CD4-positive, alpha-beta memory T cell (primary cell): Measurements from ENCODE around the gene VASP. TPM values are rescaled to one million over a fixed set of nuclear protein-coding genes. Genes with fewer than 3 reads are reported as not detected.

Source experiments
- CTCF ChIA-PET: fragments of 350-600 bp; sonication (Branson Sonifier 250); formaldehyde crosslinking; loops from one replicate; lab custom pipeline; 2021; ENCODE audit warnings: inconsistent platforms; ENCODE audit not compliant: partially characterized antibody; lab: Charles Lee
- POLR2A ChIA-PET: fragments of 350-600 bp; sonication (Branson Sonifier 250); formaldehyde crosslinking; loops from one replicate; lab custom pipeline; 2021; ENCODE audit not compliant: partially characterized antibody; lab: Charles Lee
- DNase-seq, 5 donors: peaks; one replicate each; pipeline versions ENCODE4 v3.0.0 to v3.0.0-alpha.2; 2020 to 2022; ENCODE audit warnings: mixed read lengths in 1 of 5
- H3K27ac ChIP-seq: one replicate; pipeline ENCODE4 v1.7.0; 2013; ENCODE audit warnings: low read depth, low read length
- H3K27me3 ChIP-seq: 2 replicates; pipeline ENCODE4 v1.7.0; 2013; ENCODE audit warnings: mild to moderate bottlenecking, low read length, moderate library complexity; ENCODE audit not compliant: insufficient read depth
- H3K36me3 ChIP-seq: 2 replicates; pipeline ENCODE4 v1.7.0; 2013; ENCODE audit warnings: mild to moderate bottlenecking, low read length, moderate library complexity; ENCODE audit not compliant: insufficient read depth
- H3K4me1 ChIP-seq: 2 replicates; pipeline ENCODE4 v1.7.0; 2013; ENCODE audit warnings: mild to moderate bottlenecking, low read length, moderate library complexity; ENCODE audit not compliant: insufficient read depth
- H3K4me3 ChIP-seq, 2 donors: one replicate each; pipeline ENCODE4 v1.7.0; 2013; ENCODE audit warnings: low read length in 2 of 2, mild to moderate bottlenecking in 1 of 2
- H3K9me3 ChIP-seq, 2 donors: one replicate each; pipeline ENCODE4 v1.7.0; 2013; ENCODE audit warnings: low read length in 2 of 2, control low read depth in 1 of 2; ENCODE audit not compliant: control insufficient read depth in 1 of 2
- H3K27ac Mint-ChIP-seq, 7 donors: one replicate each; pipeline ENCODE4 v1.8.0; 2020 to 2021; ENCODE audit warnings: mixed read lengths in 7 of 7, mild to moderate bottlenecking in 6 of 7, inconsistent platforms in 3 of 7, moderate library complexity in 3 of 7
- H3K27me3 Mint-ChIP-seq, 2 donors: one replicate each; pipeline ENCODE4 v1.8.0; 2020 to 2021; ENCODE audit warnings: mixed read lengths in 2 of 2
- H3K36me3 Mint-ChIP-seq, 2 donors: one replicate each; pipeline ENCODE4 v1.8.0; 2020 to 2021; ENCODE audit warnings: mixed read lengths in 2 of 2, inconsistent platforms in 1 of 2, mild to moderate bottlenecking in 1 of 2
- H3K4me1 Mint-ChIP-seq, 4 donors: one replicate each; pipeline ENCODE4 v1.8.0; 2020 to 2021; ENCODE audit warnings: mixed read lengths in 4 of 4, mild to moderate bottlenecking in 1 of 4
- H3K4me3 Mint-ChIP-seq, 8 donors: one replicate each; pipeline ENCODE4 v1.8.0; 2020 to 2021; ENCODE audit warnings: mixed read lengths in 8 of 8, mild to moderate bottlenecking in 7 of 8, moderate library complexity in 6 of 8, inconsistent platforms in 3 of 8
- H3K9me3 Mint-ChIP-seq, 8 donors: one replicate each; pipeline ENCODE4 v1.8.0; 2020 to 2021; ENCODE audit warnings: mixed read lengths in 8 of 8, mild to moderate bottlenecking in 5 of 8, inconsistent platforms in 3 of 8, moderate library complexity in 1 of 8
- intact Hi-C: fragments of 100-400 bp; cut with micrococcal nuclease; formaldehyde crosslinking; loops from one replicate; pipeline ENCODE4 v1.15.1; 2023
- polyA plus RNA-seq, 2 donors: library from polyadenylated mRNA; unstranded; fragments of 300-500 nt; fragmentation: Illumina TruSeq; gene quantifications; one replicate each; pipeline ENCODE4 v1.2.3, GENCODE V29; 2021
- total RNA-seq, 2 experiments: library from RNA; stranded (reverse); gene quantifications; one replicate each; pipeline ENCODE4 v1.2.3, GENCODE V29; 2021

Gene VASP
- total and polyA plus RNA-seq, 4 experiments from 2014 or later: 49.1 to 92.8 (median 71.6) TPM

DNA sequence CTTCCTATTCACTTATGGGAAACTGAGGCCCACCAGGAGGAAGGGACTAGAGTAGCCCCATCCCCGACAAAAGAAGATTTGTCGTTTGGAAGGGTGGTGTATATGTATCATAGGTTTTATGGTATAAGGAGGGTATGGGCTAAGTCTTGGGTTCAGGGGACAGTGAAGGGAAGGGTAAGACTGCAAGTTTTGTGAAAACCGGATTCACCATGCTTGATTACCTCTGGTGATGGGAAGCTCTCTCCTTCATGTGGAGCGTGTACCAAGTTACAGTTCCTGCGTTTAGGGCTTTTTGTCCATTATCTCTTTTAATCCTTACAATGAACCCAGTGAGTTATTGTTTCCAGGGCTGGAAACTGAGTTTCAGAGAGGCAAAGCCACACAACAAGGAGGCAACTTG, 3.8 kb downstream of the VASP start:
- no peaks in the 10 kb centered on the region for H3K27me3 Mint-ChIP-seq
- ChIA-PET POLR2A (interaction anchor here (0.7 to 1.4 kb wide), 2 partner anchors 32 to 47 kb away, joined by 3 read pairs; no protein-coding TSS in a partner anchor), CTCF (interaction anchor here (0.6 to 1.6 kb wide), 3 partner anchors 14 to 183 kb away, joined by 3 to 4 read pairs (median 3); partner anchors contain the start of gene RTN2)
- DNase-seq: no peak
- H3K27me3 ChIP-seq: no peaks in the 10 kb centered on the region
- peaks cover 0 to 2% (median 0%) of the 10 kb centered on the region in 8 donors for H3K9me3 Mint-ChIP-seq
- H3K4me1 ChIP-seq: peaks cover 70% of the 10 kb centered on the region
- no peaks in the 10 kb centered on the region for H3K36me3 ChIP-seq
- peaks cover 0 to 17% of the 10 kb centered on the region in 2 donors for H3K36me3 Mint-ChIP-seq
- H3K27ac ChIP-seq: no peak overlapping the region
- no peaks in the 10 kb centered on the region for H3K9me3 ChIP-seq
- peaks cover 37 to 77% (median 54%) of the 10 kb centered on the region in 4 donors for H3K4me1 Mint-ChIP-seq
- peak overlapping the region; percentile 29 to 99 (median 80) for H3K27ac Mint-ChIP-seq
- intact Hi-C loops: no loop called here
- peak overlapping the region; percentile 21 to 97 (median 76) for H3K4me3 Mint-ChIP-seq
- no peak overlapping the region for H3K4me3 ChIP-seq

DNA sequence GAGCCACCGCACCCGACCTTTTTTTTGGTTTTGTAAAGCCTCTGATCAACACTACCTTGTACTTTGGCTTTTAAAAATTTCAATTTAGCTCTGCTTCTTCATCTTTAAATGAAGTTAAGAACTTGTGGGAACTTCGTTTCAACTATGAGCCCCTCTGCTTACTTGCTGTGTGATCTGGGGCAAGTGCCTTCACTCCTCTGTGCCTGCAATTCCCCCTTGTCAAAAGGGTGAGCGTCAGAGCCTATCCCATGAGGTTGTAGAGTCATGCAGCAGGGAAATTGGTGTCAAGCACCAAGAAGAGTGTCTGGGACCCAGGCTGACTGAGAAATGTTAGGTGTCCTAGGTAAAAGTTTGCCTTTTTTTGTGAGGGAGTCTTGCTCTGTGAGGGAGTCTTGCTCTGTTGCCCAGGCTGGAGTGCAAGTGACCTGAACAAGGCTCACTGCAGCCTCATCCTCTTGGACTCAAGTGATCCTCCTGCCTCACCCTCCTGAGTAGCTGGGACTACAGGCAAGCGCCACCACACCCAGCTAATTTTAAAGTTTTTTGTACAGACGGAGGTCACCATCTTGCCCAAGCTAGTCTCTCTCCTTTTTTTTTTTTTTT, 5.7 kb downstream of the VASP start:
- Histone ChIP-seq H3K27me3 (no peaks in the 10 kb centered on the region), H3K27ac (no peak overlapping the region), H3K4me3 (no peak overlapping the region), H3K9me3 (no peaks in the 10 kb centered on the region), H3K36me3 (peaks cover 5% of the 10 kb centered on the region), H3K4me1 (peaks cover 66% of the 10 kb centered on the region)
- Mint-ChIP-seq H3K36me3 (peaks cover 5 to 19% of the 10 kb centered on the region in 2 donors), H3K9me3 (no peaks in the 10 kb centered on the region), H3K27ac (peak overlapping the region; percentile 36 to 90 (median 78)), H3K4me1 (peaks cover 34 to 71% (median 55%) of the 10 kb centered on the region in 4 donors), H3K27me3 (no peaks in the 10 kb centered on the region), H3K4me3 (peak overlapping the region in 7 of 8 donors; percentile 22 to 62 (median 38))
- DNase-seq: no peak
- CTCF ChIA-PET: interaction anchor here (1.3 to 1.9 kb wide), 2 partner anchors 28 to 129 kb away, joined by 4 to 5 read pairs; no protein-coding TSS in a partner anchor
- intact Hi-C loops: no loop called here
- POLR2A ChIA-PET: interaction anchor here (0.9 kb wide), 1 partner anchor 14 kb away, joined by 4 read pairs; no protein-coding TSS in a partner anchor

DNA sequence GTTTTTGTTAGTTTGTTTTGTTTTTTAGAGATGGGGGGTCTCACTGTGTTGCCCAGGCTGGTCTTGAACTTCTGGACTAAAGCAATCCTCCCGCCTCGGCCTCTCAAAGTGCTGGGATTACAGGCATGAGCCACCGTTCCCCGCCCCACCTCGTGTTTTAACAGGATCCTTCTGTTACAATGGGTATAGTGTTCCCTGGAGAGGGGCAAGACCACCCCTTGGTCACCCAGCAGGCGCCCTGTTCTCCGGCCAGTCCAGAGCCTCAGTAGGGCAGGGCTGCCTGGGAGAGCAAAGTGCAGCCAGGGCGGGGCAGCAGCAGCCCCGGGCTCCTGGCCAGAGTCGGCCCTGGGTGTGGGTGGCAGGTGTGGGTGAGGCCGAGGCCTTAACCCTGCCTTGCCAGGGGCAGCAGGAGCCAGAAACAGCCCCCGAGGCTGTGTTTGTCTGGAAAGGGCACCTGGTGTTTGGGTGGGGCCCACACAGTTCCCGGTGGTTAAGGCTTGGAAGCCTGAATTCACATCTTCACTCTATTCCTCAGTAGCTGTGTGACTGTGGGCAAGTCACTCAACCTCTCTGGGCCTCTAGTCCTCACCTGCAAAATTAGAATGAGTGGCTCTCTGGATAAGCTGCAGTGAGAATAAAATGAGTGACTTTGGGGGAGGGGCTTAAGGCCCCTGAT, 7.2 kb downstream of the VASP start:
- no peaks in the 10 kb centered on the region for H3K9me3 Mint-ChIP-seq
- peaks cover 33 to 64% (median 51%) of the 10 kb centered on the region in 4 donors for H3K4me1 Mint-ChIP-seq
- Histone ChIP-seq H3K27ac (peak overlapping the region; percentile 70), H3K4me1 (peaks cover 63% of the 10 kb centered on the region), H3K27me3 (no peaks in the 10 kb centered on the region), H3K4me3 (no peak overlapping the region), H3K36me3 (peaks cover 5% of the 10 kb centered on the region), H3K9me3 (no peaks in the 10 kb centered on the region)
- ChIA-PET CTCF (interaction anchor here (2.2 kb wide), 1 partner anchor 12 kb away, joined by 7 read pairs; no protein-coding TSS in a partner anchor), POLR2A (interaction anchor here (0.6 to 0.8 kb wide), 2 partner anchors 45 to 493 kb away, joined by 3 to 5 read pairs; no protein-coding TSS in a partner anchor)
- peak overlapping the region; percentile 85 to 94 (median 92) for H3K27ac Mint-ChIP-seq
- DNase-seq: no peak
- intact Hi-C loops: no loop called here
- peaks cover 10 to 22% of the 10 kb centered on the region in 2 donors for H3K36me3 Mint-ChIP-seq
- no peaks in the 10 kb centered on the region for H3K27me3 Mint-ChIP-seq
- peak overlapping the region in 7 of 8 donors; percentile 57 to 76 (median 67) for H3K4me3 Mint-ChIP-seq

DNA sequence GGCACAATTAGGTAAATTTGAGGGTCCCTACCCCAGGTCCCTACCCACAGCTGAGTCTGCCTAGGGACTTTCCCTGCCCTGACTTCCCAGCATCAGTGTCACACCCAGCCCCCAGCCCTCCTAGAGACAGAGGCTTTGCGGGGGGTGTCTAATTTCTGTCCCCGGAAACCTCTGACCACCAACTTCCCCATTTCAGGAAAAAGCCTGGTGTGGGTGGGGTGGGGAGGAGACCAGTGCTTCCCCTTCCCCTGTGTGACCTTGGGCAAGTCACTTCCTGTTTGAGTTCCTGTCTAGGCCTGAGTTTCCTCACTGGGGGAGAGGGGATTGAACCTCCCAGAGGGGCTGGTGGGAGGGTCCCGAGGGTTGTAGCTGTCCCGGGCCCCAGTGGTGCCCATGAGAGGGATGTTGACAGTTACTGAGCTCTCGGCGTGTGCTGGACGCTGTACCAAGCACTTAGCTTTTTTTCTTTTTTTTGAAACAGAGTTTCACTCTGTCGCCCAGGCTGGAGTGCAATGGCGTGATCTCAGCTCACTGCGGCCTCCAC, 7.9 kb downstream of the VASP start:
- no peak overlapping the region for H3K4me3 ChIP-seq
- peak in 1 of 5 donors; percentile 61 for DNase-seq
- intact Hi-C loops: no loop called here
- H3K27ac Mint-ChIP-seq: peak overlapping the region; percentile 85 to 91 (median 91)
- no peaks in the 10 kb centered on the region for H3K27me3 ChIP-seq
- H3K27me3 Mint-ChIP-seq: no peaks in the 10 kb centered on the region
- peaks cover 57% of the 10 kb centered on the region for H3K4me1 ChIP-seq
- peak overlapping the region; percentile 70 for H3K27ac ChIP-seq
- peaks cover 8% of the 10 kb centered on the region for H3K36me3 ChIP-seq
- H3K9me3 Mint-ChIP-seq: no peaks in the 10 kb centered on the region
- H3K4me3 Mint-ChIP-seq: peak overlapping the region in 7 of 8 donors; percentile 52 to 71 (median 57)
- H3K9me3 ChIP-seq: no peaks in the 10 kb centered on the region
- ChIA-PET CTCF (interaction anchor here (1.1 to 2.2 kb wide), 4 partner anchors 9 to 126 kb away, joined by 3 to 7 read pairs (median 4); no protein-coding TSS in a partner anchor), POLR2A (interaction anchor here (0.6 to 1.1 kb wide), 3 partner anchors 46 to 494 kb away, joined by 3 to 5 read pairs (median 3); no protein-coding TSS in a partner anchor)
- peaks cover 10 to 26% of the 10 kb centered on the region in 2 donors for H3K36me3 Mint-ChIP-seq
- peaks cover 29 to 57% (median 46%) of the 10 kb centered on the region in 4 donors for H3K4me1 Mint-ChIP-seq

DNA sequence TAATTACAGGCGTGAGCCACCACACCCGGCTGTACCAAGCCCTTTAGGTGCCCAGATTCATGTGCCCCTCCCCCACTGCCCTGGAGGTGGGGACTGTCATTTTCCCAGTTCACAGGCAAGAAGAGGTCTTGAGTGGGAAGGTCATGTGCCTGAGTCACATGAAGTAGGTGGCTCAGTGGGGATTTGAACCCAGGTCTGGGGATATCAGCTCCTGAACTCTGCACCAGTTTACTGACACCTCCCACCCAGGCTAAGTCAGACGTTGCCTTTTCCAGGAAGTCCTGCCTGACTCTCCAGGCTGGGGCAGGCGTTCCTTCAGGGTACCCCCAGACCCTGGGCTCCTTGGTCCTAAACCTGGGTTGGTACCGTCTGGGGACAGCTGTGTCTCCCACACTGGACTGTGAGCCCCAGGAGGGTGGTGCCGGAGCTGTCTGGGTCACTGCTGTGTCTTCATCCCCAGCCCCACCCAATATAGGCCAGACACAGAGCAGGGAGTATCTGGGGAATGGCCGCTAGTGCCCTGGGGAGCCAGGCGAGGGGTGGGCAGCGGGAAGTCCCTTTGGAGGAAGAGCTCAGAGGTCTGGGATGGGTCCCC, 8.6 kb downstream of the VASP start:
- H3K4me1 ChIP-seq: peaks cover 50% of the 10 kb centered on the region
- CTCF ChIA-PET: interaction anchor here (1.1 to 2.2 kb wide), 5 partner anchors 8 to 126 kb away, joined by 3 to 7 read pairs (median 3); no protein-coding TSS in a partner anchor
- H3K36me3 Mint-ChIP-seq: peaks cover 10 to 29% of the 10 kb centered on the region in 2 donors
- no peaks in the 10 kb centered on the region for H3K9me3 Mint-ChIP-seq
- peaks cover 26 to 51% (median 41%) of the 10 kb centered on the region in 4 donors for H3K4me1 Mint-ChIP-seq
- H3K4me3 ChIP-seq: no peak overlapping the region
- POLR2A ChIA-PET: interaction anchor here (1.1 kb wide), 1 partner anchor 126 kb away, joined by 3 read pairs; no protein-coding TSS in a partner anchor
- peaks cover 14% of the 10 kb centered on the region for H3K36me3 ChIP-seq
- peak overlapping the region; percentile 70 for H3K27ac ChIP-seq
- no peaks in the 10 kb centered on the region for H3K27me3 ChIP-seq
- no peaks in the 10 kb centered on the region for H3K9me3 ChIP-seq
- no peaks in the 10 kb centered on the region for H3K27me3 Mint-ChIP-seq
- no peak for DNase-seq
- H3K4me3 Mint-ChIP-seq: peak overlapping the region in 6 of 8 donors; percentile 42 to 71 (median 53)
- peak overlapping the region; percentile 85 to 91 (median 91) for H3K27ac Mint-ChIP-seq
- intact Hi-C loops: no loop called here

DNA sequence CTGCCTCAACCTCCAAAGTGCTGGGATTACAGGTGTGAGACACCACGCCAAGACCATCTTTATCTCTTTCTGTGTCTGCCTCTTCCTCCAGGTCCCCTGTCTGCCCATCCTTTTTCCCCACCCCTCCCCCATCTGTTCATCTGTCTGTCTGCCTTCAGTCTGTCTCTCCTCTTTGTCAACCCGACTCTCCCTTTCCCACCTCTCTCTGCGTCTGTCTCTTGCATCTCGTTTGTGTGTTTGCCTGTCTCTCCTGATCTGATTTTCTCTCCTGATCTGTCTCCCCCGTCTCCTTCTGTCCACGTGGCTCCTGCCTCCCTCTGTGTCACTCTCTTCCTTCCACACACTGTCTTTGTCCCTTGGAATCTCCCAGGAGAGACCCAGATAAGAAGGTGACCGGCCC, 10.0 kb downstream of the VASP start:
- Mint-ChIP-seq H3K4me1 (peaks cover 21 to 39% (median 31%) of the 10 kb centered on the region in 4 donors), H3K27ac (peak overlapping the region in 6 of 7 donors; percentile 24 to 95 (median 46)), H3K36me3 (peaks cover 10 to 37% of the 10 kb centered on the region in 2 donors), H3K4me3 (peak overlapping the region in 1 of 8 donors; percentile 21), H3K27me3 (no peaks in the 10 kb centered on the region), H3K9me3 (no peaks in the 10 kb centered on the region)
- Histone ChIP-seq H3K4me1 (peaks cover 38% of the 10 kb centered on the region), H3K9me3 (no peaks in the 10 kb centered on the region), H3K36me3 (peaks cover 20% of the 10 kb centered on the region), H3K27ac (no peak overlapping the region), H3K4me3 (no peak overlapping the region), H3K27me3 (no peaks in the 10 kb centered on the region)
- intact Hi-C loops: no loop called here
- ChIA-PET POLR2A (no interaction called here), CTCF (no interaction called here)
- DNase-seq: no peak
